GM12878 (cell line): ENCODE data around the gene BRCA2. TPM values are rescaled to one million over a fixed set of nuclear protein-coding genes. Genes with fewer than 3 reads are reported as not detected.

Source experiments
- ATAC-seq: fragments of 200-7000 bp; cut with Tn5 transposase; 3 replicates; pipeline ENCODE4 v1.9.1; 2020; ENCODE audit warnings: mild to moderate bottlenecking, moderate library complexity
- BruUV-seq: library from RNA; stranded (reverse); fragments of 400-500 nt; replicated peaks from 2 replicates; lab custom pipeline; 2021; lab: Mats Ljungman, UMichigan
- CTCF ChIA-PET: fragments of 300-600 bp; sonication (Branson Sonifier 250); formaldehyde crosslinking; extraction: SDS; loops from one replicate; lab custom pipeline; 2021; ENCODE audit warnings: inconsistent platforms; lab: Yijun Ruan, JAX
- POLR2A ChIA-PET: fragments of 350-600 bp; formaldehyde crosslinking; extraction: SDS; loops from one replicate; lab custom pipeline; 2021; ENCODE audit warnings: inconsistent platforms; lab: Charles Lee
- RAD21 ChIA-PET: fragments of 300-600 bp; sonication (Branson Sonifier 250); formaldehyde crosslinking; loops from one replicate; lab custom pipeline; 2023; ENCODE audit warnings: antibody characterized with exemption; ENCODE audit not compliant: unreplicated experiment; lab: Charles Lee
- SMC1A ChIA-PET: fragments of 300-600 bp; sonication (Branson Sonifier 250); formaldehyde crosslinking; loops from one replicate; lab custom pipeline; 2023; ENCODE audit not compliant: unreplicated experiment, uncharacterized antibody; lab: Charles Lee
- DNase-seq: peaks from one replicate; pipeline ENCODE4 v3.0.0-alpha.2; 2011; ENCODE audit warnings: low read depth, low spot score
- FAIRE-seq: peaks from 3 replicates; lab custom pipeline; 2011; peaks lifted over from hg19 to GRCh38; lab: Jason Lieb, UNC
- H2AFZ ChIP-seq: 2 replicates; pipeline ENCODE4 v1.6.0; 2011; ENCODE audit warnings: low read depth, low read length, control low read depth; ENCODE audit not compliant: control insufficient read depth
- H3K27ac ChIP-seq: 2 replicates; pipeline ENCODE4 v1.5.1; 2011; ENCODE audit warnings: control low read depth; ENCODE audit not compliant: control insufficient read depth, insufficient read depth
- H3K27me3 ChIP-seq, 2 experiments: replicated peaks in 1 of 2; 2 replicates each; pipeline versions ENCODE4 v1.6.0 to v1.6.1; 2011; ENCODE audit warnings: low read length in 1 of 2; ENCODE audit not compliant: control insufficient read depth in 2 of 2, insufficient read depth in 2 of 2
- H3K36me3 ChIP-seq, 2 experiments: 2 replicates each; pipeline ENCODE4 v1.5.1; 2011; ENCODE audit warnings: low read length in 1 of 2; ENCODE audit not compliant: control insufficient read depth in 2 of 2, insufficient read depth in 2 of 2
- H3K4me1 ChIP-seq: 2 replicates; pipeline ENCODE4 v1.6.1; 2011; ENCODE audit warnings: mild to moderate bottlenecking, low read length, moderate library complexity, mixed read lengths; ENCODE audit not compliant: control insufficient read depth, insufficient read depth
- H3K4me2 ChIP-seq: 2 replicates; pipeline ENCODE4 v1.6.0; 2011; ENCODE audit warnings: control low read depth; ENCODE audit not compliant: control insufficient read depth, insufficient read depth
- H3K4me3 ChIP-seq: fragments of 200-600 bp; sonication (generic); 2 replicates; pipeline ENCODE4 v1.5.1; 2016
- H3K79me2 ChIP-seq: 2 replicates; pipeline ENCODE4 v1.6.0; 2011; ENCODE audit warnings: low read length; ENCODE audit not compliant: control insufficient read depth, insufficient read depth
- H3K9ac ChIP-seq: 2 replicates; pipeline ENCODE4 v1.8.0; 2011; ENCODE audit warnings: low read length, control low read depth, mixed read lengths; ENCODE audit not compliant: control insufficient read depth, insufficient read depth
- H3K9me3 ChIP-seq: replicated peaks from 3 replicates; pipeline ENCODE4 v1.5.1; 2011; ENCODE audit warnings: mild to moderate bottlenecking, low read length; ENCODE audit not compliant: control insufficient read depth, insufficient read depth
- H4K20me1 ChIP-seq: 2 replicates; pipeline ENCODE4 v1.6.0; 2011; ENCODE audit not compliant: control insufficient read depth, insufficient read depth
- FOXK2 ChIP-seq: fragments of 450-650 bp; IDR thresholded peaks from 2 replicates; pipeline ENCODE4 v1.6.1; 2017; ENCODE audit warnings: mild to moderate bottlenecking, moderate library complexity
- HDAC6 ChIP-seq: fragments of 200-600 bp; sonication (generic); IDR thresholded peaks from one replicate; pipeline ENCODE4 v1.8.0; 2017; ENCODE audit warnings: antibody characterized with exemption; ENCODE audit not compliant: unreplicated experiment
- HDGF ChIP-seq: fragments of 450-650 bp; IDR thresholded peaks from 2 replicates; pipeline ENCODE4 v1.6.1; 2016; ENCODE audit warnings: antibody characterized with exemption
- MEF2A ChIP-seq: IDR thresholded peaks from 2 replicates; pipeline ENCODE4 v1.6.1; 2011; ENCODE audit warnings: low read depth, mild to moderate bottlenecking, low read length, moderate library complexity; ENCODE audit not compliant: insufficient read depth
- MXI1 ChIP-seq: fragments of 150-350 bp; IDR thresholded peaks from 2 replicates; pipeline ENCODE4 v1.6.1; 2011; ENCODE audit warnings: low read depth, mild to moderate bottlenecking, inconsistent platforms, low read length, improper control_type of control experiment
- MYB ChIP-seq: fragments of 150-350 bp; IDR thresholded peaks from 2 replicates; pipeline ENCODE4 v1.6.1; 2014; ENCODE audit warnings: mild to moderate bottlenecking, low read depth, low read length, borderline replicate concordance
- NFIC ChIP-seq: IDR thresholded peaks from 2 replicates; pipeline ENCODE4 v1.6.1; 2012; ENCODE audit warnings: low read depth, mild to moderate bottlenecking, inconsistent platforms, low read length, moderate library complexity
- PAX5 ChIP-seq: IDR thresholded peaks from 2 replicates; pipeline ENCODE4 v1.6.1; 2011; ENCODE audit warnings: low read depth, low read length, borderline replicate concordance
- RAD51 ChIP-seq: fragments of 450-650 bp; IDR thresholded peaks from 2 replicates; pipeline ENCODE4 v1.6.1; 2016; ENCODE audit warnings: moderate library complexity, mild to moderate bottlenecking, inconsistent platforms
- RBBP5 ChIP-seq: fragments of 200-600 bp; sonication (generic); conservative IDR thresholded peaks from 2 replicates; pipeline ENCODE4 v1.6.1; 2016
- RFX5 ChIP-seq: IDR thresholded peaks from 2 replicates; pipeline ENCODE4 v1.6.1; 2011; ENCODE audit warnings: low read depth, low read length, improper control_type of control experiment
- SREBF2 ChIP-seq: IDR thresholded peaks from 2 replicates; pipeline ENCODE4 v1.6.1; 2012; ENCODE audit warnings: mild to moderate bottlenecking, low read length
- SRF ChIP-seq, 2 experiments: IDR thresholded peaks; 2 replicates each; pipeline ENCODE4 v1.6.1; 2011; ENCODE audit warnings: low read depth in 2 of 2, low read length in 2 of 2, mild to moderate bottlenecking in 1 of 2, moderate library complexity in 1 of 2
- ZBTB4 ChIP-seq: fragments of 450-650 bp; formaldehyde crosslinking; IDR thresholded peaks from 2 replicates; pipeline ENCODE4 v1.4.0; 2022; ENCODE audit warnings: mild to moderate bottlenecking, moderate library complexity
- WGBS: methylation state at CpG from one replicate; pipeline ENCODE4 v1.1.6; 2016; ENCODE audit warnings: low lambda C conversion rate; ENCODE audit not compliant: insufficient replicate concordance, insufficient coverage; ENCODE audit errors: missing lambda C conversion rate; 5-methylcytosine and 5-hydroxymethylcytosine counted together
- in situ Hi-C: fragments of 300-500 bp; cut with MboI; formaldehyde crosslinking; loops from 9 replicates; pipeline ENCODE4 v1.14.3; 2018; ENCODE audit warnings: mixed read lengths
- intact Hi-C: fragments of 100-400 bp; cut with micrococcal nuclease; formaldehyde crosslinking; loops from one replicate; pipeline ENCODE4 v1.14.2; 2022; ENCODE audit not compliant: unreplicated experiment
- polyA plus RNA-seq, 11 experiments: library from polyadenylated mRNA; depleted of rRNA in 4 of 11; unstranded in 6 of 11; stranded (reverse) in 5 of 11; fragments of >200 nt; fragmentation: Nextera tagmentation in 4 of 11; fragmentation: Illumina TruSeq in 1 of 11; extraction: Ambion mirVana in 4 of 11; extraction: Trizol in 1 of 11; gene quantifications; 1 replicate in 1 of 11; 2 replicates in 10 of 11; pipeline versions ENCODE4 v1.2.1 to v1.2.3, GENCODE V29; 2011 to 2016; ENCODE audit warnings: inconsistent platforms in 2 of 11, missing spikeins in 2 of 11, low read depth in 1 of 11
- total RNA-seq, 4 experiments: library from RNA; depleted of rRNA in 3 of 4; stranded (reverse); fragments of >200 nt in 3 of 4; fragmentation: Illumina TruSeq in 1 of 4; extraction: Trizol in 1 of 4; gene quantifications; 2 replicates each; pipeline versions ENCODE4 v1.2.1 to v1.2.3, GENCODE V29; 2013 to 2021
- TF ChIP-seq, protein P1 (sequence below): fragments of 450-650 bp; formaldehyde crosslinking; IDR thresholded peaks from 2 replicates; pipeline ENCODE4 v1.4.0; 2020; ENCODE audit warnings: mild to moderate bottlenecking, moderate library complexity

BRCA2 gene
- total and polyA plus RNA-seq, 10 of the 15 experiments (the other 5 are each of a cell fraction or from before 2014, with no cell fraction given): 7.6 to 42.2 (median 23.9) TPM

GRCh38 chr13:32383836-32384618 is 68.7 kb downstream of the BRCA2 start:
- ChIA-PET CTCF (interaction anchor here (1.5 kb wide), 1 partner anchor 197 kb away, joined by 9 read pairs; no protein-coding TSS in a partner anchor), POLR2A (no interaction called here), RAD21 (no interaction called here), SMC1A (interaction anchor here (1.6 to 1.7 kb wide), 2 partner anchors 15 to 44 kb away, joined by 3 to 5 read pairs; partner anchors contain the start of gene N4BP2L1)
- H3K9ac ChIP-seq: no peak overlapping the region
- H3K4me2 ChIP-seq: no peak overlapping the region
- H3K36me3 ChIP-seq: peaks cover 3 to 15% of the 10 kb centered on the region in 2 experiments
- H3K4me3 ChIP-seq: no peak overlapping the region
- FAIRE-seq (no peak), DNase-seq (no peak), ATAC-seq (no peak)
- no TSS peak for BruUV-seq
- H3K27ac ChIP-seq: no peak overlapping the region
- no peaks in the 10 kb centered on the region for H3K9me3 ChIP-seq
- no peaks in the 10 kb centered on the region for H4K20me1 ChIP-seq
- 96% methylated on average over 5 of the region's 5 CpGs for WGBS
- H3K4me1 ChIP-seq: no peaks in the 10 kb centered on the region
- H3K79me2 ChIP-seq: no peaks in the 10 kb centered on the region
- no peak overlapping the region for H2AFZ ChIP-seq
- intact Hi-C loops (no loop called here), in situ Hi-C loops (no loop called here)
- no peaks in the 10 kb centered on the region for H3K27me3 ChIP-seq
- TF ChIP-seq HDAC6 (no peak), MXI1 (no peak), SRF (IDR thresholded peaks at IDR 0.05; ENCODE audit: low read depth in 2 of 2, low read length in 2 of 2) (no peak), SREBF2 (no peak), HDGF (no peak), RFX5 (no peak), PAX5 (no peak), MEF2A (no peak), MYB (no peak), NFIC (no peak), FOXK2 (no peak), RAD51 (no peak), ZBTB4 (no peak), RBBP5 (no peak)
- TF ChIP-seq, protein P1, sequence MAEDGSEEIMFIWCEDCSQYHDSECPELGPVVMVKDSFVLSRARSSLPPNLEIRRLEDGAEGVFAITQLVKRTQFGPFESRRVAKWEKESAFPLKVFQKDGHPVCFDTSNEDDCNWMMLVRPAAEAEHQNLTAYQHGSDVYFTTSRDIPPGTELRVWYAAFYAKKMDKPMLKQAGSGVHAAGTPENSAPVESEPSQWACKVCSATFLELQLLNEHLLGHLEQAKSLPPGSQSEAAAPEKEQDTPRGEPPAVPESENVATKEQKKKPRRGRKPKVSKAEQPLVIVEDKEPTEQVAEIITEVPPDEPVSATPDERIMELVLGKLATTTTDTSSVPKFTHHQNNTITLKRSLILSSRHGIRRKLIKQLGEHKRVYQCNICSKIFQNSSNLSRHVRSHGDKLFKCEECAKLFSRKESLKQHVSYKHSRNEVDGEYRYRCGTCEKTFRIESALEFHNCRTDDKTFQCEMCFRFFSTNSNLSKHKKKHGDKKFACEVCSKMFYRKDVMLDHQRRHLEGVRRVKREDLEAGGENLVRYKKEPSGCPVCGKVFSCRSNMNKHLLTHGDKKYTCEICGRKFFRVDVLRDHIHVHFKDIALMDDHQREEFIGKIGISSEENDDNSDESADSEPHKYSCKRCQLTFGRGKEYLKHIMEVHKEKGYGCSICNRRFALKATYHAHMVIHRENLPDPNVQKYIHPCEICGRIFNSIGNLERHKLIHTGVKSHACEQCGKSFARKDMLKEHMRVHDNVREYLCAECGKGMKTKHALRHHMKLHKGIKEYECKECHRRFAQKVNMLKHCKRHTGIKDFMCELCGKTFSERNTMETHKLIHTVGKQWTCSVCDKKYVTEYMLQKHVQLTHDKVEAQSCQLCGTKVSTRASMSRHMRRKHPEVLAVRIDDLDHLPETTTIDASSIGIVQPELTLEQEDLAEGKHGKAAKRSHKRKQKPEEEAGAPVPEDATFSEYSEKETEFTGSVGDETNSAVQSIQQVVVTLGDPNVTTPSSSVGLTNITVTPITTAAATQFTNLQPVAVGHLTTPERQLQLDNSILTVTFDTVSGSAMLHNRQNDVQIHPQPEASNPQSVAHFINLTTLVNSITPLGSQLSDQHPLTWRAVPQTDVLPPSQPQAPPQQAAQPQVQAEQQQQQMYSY (CRISPR knock-in tag): no peak
